Trophoblast cell (in vitro differentiated cells and primary cell): ENCODE results near the gene PTPRN2.

Experiments used
- DNase-seq, 2 donors: peaks; one replicate each; pipeline ENCODE4 v3.0.0-alpha.2; 2016
- H2AFZ ChIP-seq: 2 replicates; pipeline ENCODE4 v1.6.1; 2013; ENCODE audit warnings: low read length, moderate library complexity, mild to moderate bottlenecking; ENCODE audit not compliant: insufficient read depth, poor library complexity
- H2AK5ac ChIP-seq: 2 replicates; pipeline ENCODE4 v1.6.1; 2013; ENCODE audit warnings: mild to moderate bottlenecking, low read length
- H2BK120ac ChIP-seq: 2 replicates; pipeline ENCODE4 v1.6.1; 2013; ENCODE audit warnings: low read length, mild to moderate bottlenecking, moderate library complexity; ENCODE audit not compliant: insufficient read depth, poor library complexity
- H2BK12ac ChIP-seq: 2 replicates; pipeline ENCODE4 v1.6.1; 2013; ENCODE audit warnings: mild to moderate bottlenecking, low read length, moderate library complexity
- H2BK5ac ChIP-seq: 2 replicates; pipeline ENCODE4 v1.6.1; 2013; ENCODE audit warnings: low read length, low read depth, moderate library complexity, mild to moderate bottlenecking; ENCODE audit not compliant: poor library complexity
- H3K14ac ChIP-seq: 2 replicates; pipeline ENCODE4 v1.6.1; 2013; ENCODE audit warnings: mild to moderate bottlenecking, low read length
- H3K18ac ChIP-seq: 2 replicates; pipeline ENCODE4 v1.6.1; 2013; ENCODE audit warnings: mild to moderate bottlenecking, low read length
- H3K23ac ChIP-seq: 2 replicates; pipeline ENCODE4 v1.6.1; 2013; ENCODE audit warnings: low read length
- H3K27ac ChIP-seq: 2 replicates; pipeline ENCODE4 v1.5.1; 2013; ENCODE audit warnings: low read depth, mild to moderate bottlenecking, inconsistent platforms, low read length, moderate library complexity
- H3K27me3 ChIP-seq: 2 replicates; pipeline ENCODE4 v1.6.1; 2013; ENCODE audit warnings: inconsistent platforms, mild to moderate bottlenecking, low read length, moderate library complexity; ENCODE audit not compliant: insufficient read depth
- H3K36me3 ChIP-seq, 2 experiments: 1 replicate in 1 of 2; 2 replicates in 1 of 2; pipeline ENCODE4 v1.6.1; 2013; ENCODE audit warnings: low read length in 2 of 2, mild to moderate bottlenecking in 2 of 2, moderate library complexity in 1 of 2; ENCODE audit not compliant: insufficient read depth in 2 of 2, control insufficient read depth in 1 of 2
- H3K4ac ChIP-seq: 2 replicates; pipeline ENCODE4 v1.6.1; 2013; ENCODE audit warnings: low read depth, mild to moderate bottlenecking, low read length, moderate library complexity
- H3K4me1 ChIP-seq, 2 experiments: 1 replicate in 1 of 2; 2 replicates in 1 of 2; pipeline ENCODE4 v1.6.1; 2013; ENCODE audit warnings: low read length in 2 of 2, mild to moderate bottlenecking in 2 of 2, moderate library complexity in 1 of 2; ENCODE audit not compliant: insufficient read depth in 2 of 2, control insufficient read depth in 1 of 2
- H3K4me2 ChIP-seq: 2 replicates; pipeline ENCODE4 v1.6.1; 2013; ENCODE audit warnings: inconsistent platforms, mild to moderate bottlenecking, low read length, moderate library complexity
- H3K4me3 ChIP-seq: 2 replicates; pipeline ENCODE4 v1.5.1; 2013; ENCODE audit warnings: mild to moderate bottlenecking, low read depth, low read length, inconsistent platforms
- H3K79me1 ChIP-seq: one replicate; pipeline ENCODE4 v1.6.1; 2013; ENCODE audit warnings: low read length
- H3K79me2 ChIP-seq: 2 replicates; pipeline ENCODE4 v1.6.1; 2013; ENCODE audit warnings: low read length, mild to moderate bottlenecking; ENCODE audit not compliant: control insufficient read depth, insufficient read depth, poor library complexity
- H3K9ac ChIP-seq: 2 replicates; pipeline ENCODE4 v1.6.1; 2013; ENCODE audit warnings: mild to moderate bottlenecking, low read length
- H3K9me3 ChIP-seq: 2 replicates; pipeline ENCODE4 v1.6.1; 2013; ENCODE audit warnings: low read depth, mild to moderate bottlenecking, control low read depth, inconsistent platforms, low read length; ENCODE audit not compliant: insufficient read depth
- H4K12ac ChIP-seq: 2 replicates; pipeline ENCODE4 v1.6.1; 2013; ENCODE audit warnings: low read depth, mild to moderate bottlenecking, low read length, moderate library complexity
- H4K8ac ChIP-seq: 2 replicates; pipeline ENCODE4 v1.6.1; 2013; ENCODE audit warnings: low read depth, mild to moderate bottlenecking, low read length, moderate library complexity
- H4K91ac ChIP-seq: one replicate; pipeline ENCODE4 v1.6.1; 2013; ENCODE audit warnings: low read depth, mild to moderate bottlenecking, low read length, moderate library complexity
- WGBS: extraction: QIAGEN DNeasy Blood & Tissue Kit; methylation state at CpG from one replicate; pipeline ENCODE4 v1.1.7; 2013; ENCODE audit warnings: missing lambda C conversion rate; ENCODE audit not compliant: insufficient read length, insufficient coverage; ENCODE audit errors: extremely low coverage; 5-methylcytosine and 5-hydroxymethylcytosine counted together

Gene PTPRN2

DNA sequence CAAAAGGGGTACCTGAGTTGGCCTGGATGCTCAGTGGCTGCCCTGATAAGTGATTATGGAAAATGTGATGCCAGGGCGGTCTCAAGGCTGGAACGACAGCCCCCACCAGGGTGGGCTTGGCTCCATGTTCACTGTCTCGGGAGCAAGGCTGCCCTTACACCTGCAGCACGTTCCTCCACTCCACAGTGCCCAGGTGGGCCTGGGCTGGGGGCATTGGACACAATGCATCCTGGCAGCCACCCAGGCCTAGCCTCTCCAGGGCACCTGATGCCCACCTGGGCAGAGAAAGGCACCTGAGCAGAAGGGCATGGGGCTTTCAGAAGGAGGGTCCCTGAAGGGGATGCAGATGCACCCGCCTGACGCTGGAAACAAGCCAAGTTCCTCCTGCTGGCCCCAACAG lies 702.5 kb downstream of the PTPRN2 start:
- H3K4me3 ChIP-seq: no peak overlapping the region
- no peak overlapping the region for H3K27ac ChIP-seq
- H2BK5ac ChIP-seq: no peak overlapping the region
- H4K91ac ChIP-seq: no peak overlapping the region
- H2BK120ac ChIP-seq: no peak overlapping the region
- H3K9me3 ChIP-seq: peaks cover 16% of the 10 kb centered on the region
- H3K9ac ChIP-seq: no peak overlapping the region
- no peaks in the 10 kb centered on the region for H3K4me1 ChIP-seq
- no CpG with 5 or more reads among the region's 6 CpGs for WGBS
- no peak for DNase-seq
- no peaks in the 10 kb centered on the region for H3K79me2 ChIP-seq
- H3K36me3 ChIP-seq: no peaks in the 10 kb centered on the region
- no peak overlapping the region for H3K18ac ChIP-seq
- no peak overlapping the region for H3K4me2 ChIP-seq
- no peak overlapping the region for H2BK12ac ChIP-seq
- no peaks in the 10 kb centered on the region for H3K27me3 ChIP-seq
- H2AK5ac ChIP-seq: no peak overlapping the region
- no peak overlapping the region for H4K12ac ChIP-seq
- no peak overlapping the region for H3K4ac ChIP-seq
- H3K14ac ChIP-seq: no peak overlapping the region
- H4K8ac ChIP-seq: no peak overlapping the region
- H3K23ac ChIP-seq: no peak overlapping the region
- H2AFZ ChIP-seq: no peak overlapping the region
- H3K79me1 ChIP-seq: no peaks in the 10 kb centered on the region

DNA sequence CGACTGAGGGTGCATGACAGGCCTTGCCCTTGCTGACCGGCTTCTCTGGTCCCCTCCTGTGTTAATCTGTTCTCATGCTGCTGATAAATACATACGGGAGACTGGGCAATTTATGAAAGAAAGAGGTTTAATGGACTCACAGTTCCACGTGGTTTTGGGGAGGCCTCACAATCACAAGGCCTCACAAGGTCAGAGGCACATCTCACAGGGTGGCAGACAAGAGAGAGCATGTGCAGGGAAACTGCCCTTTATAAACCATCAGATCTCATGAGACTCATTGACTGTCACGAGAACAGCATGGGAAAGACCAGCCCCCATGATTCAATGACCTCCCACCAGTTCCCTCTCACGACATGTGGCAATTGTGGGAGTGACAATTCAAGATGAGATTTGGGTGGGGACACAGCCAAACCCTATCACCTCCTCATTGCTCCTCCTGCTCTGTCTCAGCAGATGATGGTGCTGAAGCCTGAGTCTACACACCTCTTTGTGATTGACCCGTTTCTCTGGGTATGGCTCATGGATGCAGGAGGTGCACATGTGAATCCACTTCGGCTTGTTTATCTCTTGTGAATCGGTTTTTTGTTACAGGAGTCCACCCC lies 703.1 kb downstream of the PTPRN2 start:
- WGBS: no CpG with 5 or more reads among the region's 9 CpGs
- no peak overlapping the region for H3K9ac ChIP-seq
- no peaks in the 10 kb centered on the region for H3K79me1 ChIP-seq
- H3K4me3 ChIP-seq: no peak overlapping the region
- H2BK120ac ChIP-seq: no peak overlapping the region
- H3K79me2 ChIP-seq: no peaks in the 10 kb centered on the region
- H3K18ac ChIP-seq: no peak overlapping the region
- no peak overlapping the region for H4K12ac ChIP-seq
- no peak overlapping the region for H2BK5ac ChIP-seq
- no peak overlapping the region for H2AK5ac ChIP-seq
- H3K36me3 ChIP-seq: no peaks in the 10 kb centered on the region
- no peak overlapping the region for H3K23ac ChIP-seq
- H3K9me3 ChIP-seq: peaks cover 17% of the 10 kb centered on the region
- no peak overlapping the region for H3K4me2 ChIP-seq
- H2BK12ac ChIP-seq: no peak overlapping the region
- H3K27me3 ChIP-seq: no peaks in the 10 kb centered on the region
- no peak overlapping the region for H3K4ac ChIP-seq
- no peak overlapping the region for H4K8ac ChIP-seq
- no peak for DNase-seq
- no peak overlapping the region for H2AFZ ChIP-seq
- no peaks in the 10 kb centered on the region for H3K4me1 ChIP-seq
- H3K14ac ChIP-seq: no peak overlapping the region
- no peak overlapping the region for H4K91ac ChIP-seq
- H3K27ac ChIP-seq: no peak overlapping the region

DNA sequence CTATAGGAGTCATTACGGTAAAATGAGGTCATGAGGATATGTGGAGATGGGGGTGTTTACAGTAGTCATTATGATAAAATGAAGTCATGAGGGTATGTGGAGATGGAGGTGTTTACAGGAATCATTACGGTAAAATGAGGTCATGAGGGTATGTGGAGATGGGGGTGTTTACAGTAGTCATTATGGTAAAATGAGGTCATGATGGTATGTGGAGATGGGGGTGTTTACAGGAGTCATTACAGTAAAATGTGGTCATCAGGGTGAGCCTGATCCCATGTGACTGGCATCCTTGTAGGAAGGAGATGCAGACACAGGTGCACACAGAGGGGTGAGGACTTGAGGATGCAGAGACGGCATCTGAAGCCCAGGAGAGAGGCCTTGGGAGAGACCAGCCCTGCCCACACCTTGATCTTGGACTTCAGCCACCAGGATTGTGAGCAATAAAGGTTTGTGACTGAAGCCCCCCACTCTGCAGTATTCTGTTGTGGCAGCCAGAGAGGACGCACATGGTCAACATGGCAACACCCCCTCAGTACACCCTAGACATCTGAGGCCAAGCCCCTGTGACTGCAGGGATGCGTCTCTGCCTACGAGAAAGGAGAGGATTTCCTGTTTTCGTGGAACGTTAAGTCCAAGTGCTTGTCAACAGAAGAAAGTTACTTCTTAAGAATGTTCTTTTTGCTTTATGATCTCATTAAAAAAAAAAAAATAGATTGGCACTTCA lies 706.4 kb downstream of the PTPRN2 start:
- H3K18ac ChIP-seq: no peak overlapping the region
- no peak overlapping the region for H4K8ac ChIP-seq
- H2AK5ac ChIP-seq: no peak overlapping the region
- H3K4ac ChIP-seq: no peak overlapping the region
- H4K12ac ChIP-seq: no peak overlapping the region
- no peaks in the 10 kb centered on the region for H3K79me2 ChIP-seq
- no peak overlapping the region for H4K91ac ChIP-seq
- no peak overlapping the region for H3K4me3 ChIP-seq
- H3K79me1 ChIP-seq: no peaks in the 10 kb centered on the region
- no CpG with 5 or more reads among the region's 8 CpGs for WGBS
- no peaks in the 10 kb centered on the region for H3K36me3 ChIP-seq
- H2AFZ ChIP-seq: no peak overlapping the region
- H3K23ac ChIP-seq: no peak overlapping the region
- peaks cover 21% of the 10 kb centered on the region for H3K9me3 ChIP-seq
- no peak overlapping the region for H3K14ac ChIP-seq
- no peak overlapping the region for H2BK120ac ChIP-seq
- no peak for DNase-seq
- H3K27ac ChIP-seq: no peak overlapping the region
- H3K4me1 ChIP-seq: no peaks in the 10 kb centered on the region
- H2BK5ac ChIP-seq: no peak overlapping the region
- H3K27me3 ChIP-seq: no peaks in the 10 kb centered on the region
- H3K9ac ChIP-seq: no peak overlapping the region
- H2BK12ac ChIP-seq: no peak overlapping the region
- no peak overlapping the region for H3K4me2 ChIP-seq

DNA sequence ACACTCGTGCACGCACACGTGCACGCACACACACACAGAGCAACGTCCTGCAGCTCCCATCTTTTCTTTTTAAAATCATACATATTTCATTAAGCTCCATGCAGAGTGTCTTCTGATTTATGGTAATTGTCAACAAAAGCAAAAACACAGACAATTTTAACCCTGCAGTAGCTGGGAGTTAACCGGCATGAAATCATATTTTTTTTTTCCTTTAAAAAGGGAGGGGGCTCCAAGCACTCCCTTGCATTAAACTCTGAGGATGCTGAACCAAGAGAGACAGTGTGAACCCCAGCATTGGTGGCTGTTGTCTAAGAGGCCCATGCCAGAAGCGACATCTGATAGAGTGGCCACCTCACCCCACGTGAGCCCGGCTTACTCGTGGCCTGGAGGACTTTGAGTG lies 708.2 kb downstream of the PTPRN2 start:
- H4K8ac ChIP-seq: no peak overlapping the region
- H3K9me3 ChIP-seq: peaks cover 13% of the 10 kb centered on the region
- no peak overlapping the region for H2AFZ ChIP-seq
- H3K79me1 ChIP-seq: no peaks in the 10 kb centered on the region
- no peak overlapping the region for H3K27ac ChIP-seq
- H3K14ac ChIP-seq: no peak overlapping the region
- no peak overlapping the region for H3K9ac ChIP-seq
- H3K4me1 ChIP-seq: no peaks in the 10 kb centered on the region
- H3K4ac ChIP-seq: no peak overlapping the region
- no peaks in the 10 kb centered on the region for H3K27me3 ChIP-seq
- H2BK12ac ChIP-seq: no peak overlapping the region
- no peaks in the 10 kb centered on the region for H3K36me3 ChIP-seq
- no peak overlapping the region for H4K12ac ChIP-seq
- no peaks in the 10 kb centered on the region for H3K79me2 ChIP-seq
- DNase-seq: no peak
- no peak overlapping the region for H4K91ac ChIP-seq
- no peak overlapping the region for H2BK120ac ChIP-seq
- no peak overlapping the region for H2AK5ac ChIP-seq
- no peak overlapping the region for H3K18ac ChIP-seq
- no peak overlapping the region for H3K4me2 ChIP-seq
- no peak overlapping the region for H2BK5ac ChIP-seq
- WGBS: no CpG with 5 or more reads among the region's 10 CpGs
- H3K4me3 ChIP-seq: no peak overlapping the region
- no peak overlapping the region for H3K23ac ChIP-seq
